ENCODE results near the gene ANTKMT.

Gene ANTKMT

DNA sequence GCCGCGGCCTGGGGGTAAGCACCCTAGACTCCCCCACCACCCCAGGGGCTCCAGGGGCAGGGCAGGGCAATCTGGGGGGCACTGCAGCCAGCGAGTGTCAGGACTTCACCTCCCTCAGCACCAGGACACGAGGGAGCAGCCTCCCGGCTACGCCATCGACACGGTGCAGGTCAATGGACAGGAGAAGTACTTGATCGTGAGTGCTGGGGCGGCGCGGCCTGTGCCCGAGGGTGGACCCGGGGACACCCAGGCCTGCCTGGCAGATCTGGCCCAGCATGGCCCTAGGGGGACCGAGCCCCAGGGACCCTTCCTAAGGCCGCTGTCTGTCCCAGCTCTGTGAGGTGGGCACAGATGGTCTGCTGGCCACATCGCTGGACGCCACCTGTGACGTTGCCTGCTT lies 48.6 kb upstream of the ANTKMT start (continued):
- TF ChIP-seq, protein P1, sequence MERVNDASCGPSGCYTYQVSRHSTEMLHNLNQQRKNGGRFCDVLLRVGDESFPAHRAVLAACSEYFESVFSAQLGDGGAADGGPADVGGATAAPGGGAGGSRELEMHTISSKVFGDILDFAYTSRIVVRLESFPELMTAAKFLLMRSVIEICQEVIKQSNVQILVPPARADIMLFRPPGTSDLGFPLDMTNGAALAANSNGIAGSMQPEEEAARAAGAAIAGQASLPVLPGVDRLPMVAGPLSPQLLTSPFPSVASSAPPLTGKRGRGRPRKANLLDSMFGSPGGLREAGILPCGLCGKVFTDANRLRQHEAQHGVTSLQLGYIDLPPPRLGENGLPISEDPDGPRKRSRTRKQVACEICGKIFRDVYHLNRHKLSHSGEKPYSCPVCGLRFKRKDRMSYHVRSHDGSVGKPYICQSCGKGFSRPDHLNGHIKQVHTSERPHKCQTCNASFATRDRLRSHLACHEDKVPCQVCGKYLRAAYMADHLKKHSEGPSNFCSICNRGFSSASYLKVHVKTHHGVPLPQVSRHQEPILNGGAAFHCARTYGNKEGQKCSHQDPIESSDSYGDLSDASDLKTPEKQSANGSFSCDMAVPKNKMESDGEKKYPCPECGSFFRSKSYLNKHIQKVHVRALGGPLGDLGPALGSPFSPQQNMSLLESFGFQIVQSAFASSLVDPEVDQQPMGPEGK (CRISPR knock-in tag; IDR thresholded peaks at IDR 0.05; ENCODE audit: borderline replicate concordance): no peak
- TF ChIP-seq, protein P2, sequence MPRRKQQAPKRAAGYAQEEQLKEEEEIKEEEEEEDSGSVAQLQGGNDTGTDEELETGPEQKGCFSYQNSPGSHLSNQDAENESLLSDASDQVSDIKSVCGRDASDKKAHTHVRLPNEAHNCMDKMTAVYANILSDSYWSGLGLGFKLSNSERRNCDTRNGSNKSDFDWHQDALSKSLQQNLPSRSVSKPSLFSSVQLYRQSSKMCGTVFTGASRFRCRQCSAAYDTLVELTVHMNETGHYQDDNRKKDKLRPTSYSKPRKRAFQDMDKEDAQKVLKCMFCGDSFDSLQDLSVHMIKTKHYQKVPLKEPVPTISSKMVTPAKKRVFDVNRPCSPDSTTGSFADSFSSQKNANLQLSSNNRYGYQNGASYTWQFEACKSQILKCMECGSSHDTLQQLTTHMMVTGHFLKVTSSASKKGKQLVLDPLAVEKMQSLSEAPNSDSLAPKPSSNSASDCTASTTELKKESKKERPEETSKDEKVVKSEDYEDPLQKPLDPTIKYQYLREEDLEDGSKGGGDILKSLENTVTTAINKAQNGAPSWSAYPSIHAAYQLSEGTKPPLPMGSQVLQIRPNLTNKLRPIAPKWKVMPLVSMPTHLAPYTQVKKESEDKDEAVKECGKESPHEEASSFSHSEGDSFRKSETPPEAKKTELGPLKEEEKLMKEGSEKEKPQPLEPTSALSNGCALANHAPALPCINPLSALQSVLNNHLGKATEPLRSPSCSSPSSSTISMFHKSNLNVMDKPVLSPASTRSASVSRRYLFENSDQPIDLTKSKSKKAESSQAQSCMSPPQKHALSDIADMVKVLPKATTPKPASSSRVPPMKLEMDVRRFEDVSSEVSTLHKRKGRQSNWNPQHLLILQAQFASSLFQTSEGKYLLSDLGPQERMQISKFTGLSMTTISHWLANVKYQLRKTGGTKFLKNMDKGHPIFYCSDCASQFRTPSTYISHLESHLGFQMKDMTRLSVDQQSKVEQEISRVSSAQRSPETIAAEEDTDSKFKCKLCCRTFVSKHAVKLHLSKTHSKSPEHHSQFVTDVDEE (CRISPR knock-in tag; IDR thresholded peaks at IDR 0.05): no peak
- TF ChIP-seq OSR1 (CRISPR knock-in tag; IDR thresholded peaks at IDR 0.05): no peak
- TF ChIP-seq BACH2 (CRISPR knock-in tag; IDR thresholded peaks at IDR 0.05; ENCODE audit: borderline replicate concordance): no peak
- no peak for TF ChIP-seq TCF4 (CRISPR knock-in tag; IDR thresholded peaks at IDR 0.05; ENCODE audit: borderline replicate concordance)

DNA sequence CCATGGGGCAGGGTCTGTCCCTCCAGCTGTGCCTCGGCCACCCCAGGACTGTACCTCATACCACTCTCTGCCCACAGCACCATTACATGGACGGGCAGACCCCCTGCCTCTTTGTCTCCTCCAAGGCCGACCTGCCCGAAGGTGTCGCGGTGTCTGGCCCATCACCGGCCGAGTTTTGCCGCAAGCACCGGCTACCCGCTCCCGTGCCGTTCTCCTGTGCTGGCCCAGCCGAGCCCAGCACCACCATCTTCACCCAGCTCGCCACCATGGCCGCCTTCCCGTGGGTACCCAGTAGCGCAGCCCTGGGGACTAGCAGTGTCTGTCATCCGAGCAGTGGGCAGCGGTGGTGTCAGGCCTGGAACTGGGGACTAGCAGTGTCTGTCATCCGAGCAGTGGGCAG lies 48.1 kb upstream of the ANTKMT start:
- no peak for ATAC-seq
- no peak for TF ChIP-seq TOX (CRISPR knock-in tag; IDR thresholded peaks at IDR 0.05; ENCODE audit: borderline replicate concordance)
- TF ChIP-seq, protein P3, sequence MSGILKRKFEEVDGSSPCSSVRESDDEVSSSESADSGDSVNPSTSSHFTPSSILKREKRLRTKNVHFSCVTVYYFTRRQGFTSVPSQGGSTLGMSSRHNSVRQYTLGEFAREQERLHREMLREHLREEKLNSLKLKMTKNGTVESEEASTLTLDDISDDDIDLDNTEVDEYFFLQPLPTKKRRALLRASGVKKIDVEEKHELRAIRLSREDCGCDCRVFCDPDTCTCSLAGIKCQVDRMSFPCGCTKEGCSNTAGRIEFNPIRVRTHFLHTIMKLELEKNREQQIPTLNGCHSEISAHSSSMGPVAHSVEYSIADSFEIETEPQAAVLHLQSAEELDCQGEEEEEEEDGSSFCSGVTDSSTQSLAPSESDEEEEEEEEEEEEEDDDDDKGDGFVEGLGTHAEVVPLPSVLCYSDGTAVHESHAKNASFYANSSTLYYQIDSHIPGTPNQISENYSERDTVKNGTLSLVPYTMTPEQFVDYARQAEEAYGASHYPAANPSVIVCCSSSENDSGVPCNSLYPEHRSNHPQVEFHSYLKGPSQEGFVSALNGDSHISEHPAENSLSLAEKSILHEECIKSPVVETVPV (CRISPR knock-in tag; IDR thresholded peaks at IDR 0.05): no peak
- TF ChIP-seq ISL1 (CRISPR knock-in tag; IDR thresholded peaks at IDR 0.05): no peak
- TF ChIP-seq, protein P4, sequence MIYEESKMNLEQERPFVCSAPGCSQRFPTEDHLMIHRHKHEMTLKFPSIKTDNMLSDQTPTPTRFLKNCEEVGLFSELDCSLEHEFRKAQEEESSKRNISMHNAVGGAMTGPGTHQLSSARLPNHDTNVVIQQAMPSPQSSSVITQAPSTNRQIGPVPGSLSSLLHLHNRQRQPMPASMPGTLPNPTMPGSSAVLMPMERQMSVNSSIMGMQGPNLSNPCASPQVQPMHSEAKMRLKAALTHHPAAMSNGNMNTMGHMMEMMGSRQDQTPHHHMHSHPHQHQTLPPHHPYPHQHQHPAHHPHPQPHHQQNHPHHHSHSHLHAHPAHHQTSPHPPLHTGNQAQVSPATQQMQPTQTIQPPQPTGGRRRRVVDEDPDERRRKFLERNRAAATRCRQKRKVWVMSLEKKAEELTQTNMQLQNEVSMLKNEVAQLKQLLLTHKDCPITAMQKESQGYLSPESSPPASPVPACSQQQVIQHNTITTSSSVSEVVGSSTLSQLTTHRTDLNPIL (CRISPR knock-in tag; IDR thresholded peaks at IDR 0.05; ENCODE audit: low read depth): no peak
- no peak for TF ChIP-seq SNAI2 (CRISPR knock-in tag; IDR thresholded peaks at IDR 0.05)
- no peak for TF ChIP-seq ZNF8 (CRISPR knock-in tag; IDR thresholded peaks at IDR 0.05)
- TF ChIP-seq, protein P5, sequence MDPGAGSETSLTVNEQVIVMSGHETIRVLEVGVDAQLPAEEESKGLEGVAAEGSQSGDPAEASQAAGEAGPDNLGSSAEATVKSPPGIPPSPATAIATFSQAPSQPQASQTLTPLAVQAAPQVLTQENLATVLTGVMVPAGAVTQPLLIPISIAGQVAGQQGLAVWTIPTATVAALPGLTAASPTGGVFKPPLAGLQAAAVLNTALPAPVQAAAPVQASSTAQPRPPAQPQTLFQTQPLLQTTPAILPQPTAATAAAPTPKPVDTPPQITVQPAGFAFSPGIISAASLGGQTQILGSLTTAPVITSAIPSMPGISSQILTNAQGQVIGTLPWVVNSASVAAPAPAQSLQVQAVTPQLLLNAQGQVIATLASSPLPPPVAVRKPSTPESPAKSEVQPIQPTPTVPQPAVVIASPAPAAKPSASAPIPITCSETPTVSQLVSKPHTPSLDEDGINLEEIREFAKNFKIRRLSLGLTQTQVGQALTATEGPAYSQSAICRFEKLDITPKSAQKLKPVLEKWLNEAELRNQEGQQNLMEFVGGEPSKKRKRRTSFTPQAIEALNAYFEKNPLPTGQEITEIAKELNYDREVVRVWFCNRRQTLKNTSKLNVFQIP (CRISPR knock-in tag; IDR thresholded peaks at IDR 0.05; ENCODE audit: borderline replicate concordance, low read depth): no peak
- no peak for TF ChIP-seq ESRRG (CRISPR knock-in tag; IDR thresholded peaks at IDR 0.05)
- TF ChIP-seq ZNF565 (CRISPR knock-in tag; conservative IDR thresholded peaks at IDR 0.05; ENCODE audit: low read depth): no peak
- no peak for TF ChIP-seq PPARA (CRISPR knock-in tag; IDR thresholded peaks at IDR 0.05; ENCODE audit: borderline replicate concordance)
- no peak for TF ChIP-seq ZC3H10 (CRISPR knock-in tag; IDR thresholded peaks at IDR 0.05)
- no peak for TF ChIP-seq BACH2 (CRISPR knock-in tag; IDR thresholded peaks at IDR 0.05; ENCODE audit: borderline replicate concordance)
- no peak for TF ChIP-seq ARNTL (CRISPR knock-in tag; IDR thresholded peaks at IDR 0.05; ENCODE audit: borderline replicate concordance, low read depth)
- no peak for TF ChIP-seq OSR1 (CRISPR knock-in tag; IDR thresholded peaks at IDR 0.05)
- no peak for TF ChIP-seq GLIS3 (CRISPR knock-in tag; IDR thresholded peaks at IDR 0.05)
- TF ChIP-seq, protein P2 (CRISPR knock-in tag; IDR thresholded peaks at IDR 0.05): no peak
